ENCODE data around the gene NPPB.

- peak in 1 of 3 experiments; percentile 18; a peak in 1 of 4 replicates for TF ChIP-seq CTCF (IDR thresholded peaks at IDR 0.05; ENCODE audit: control extremely low read depth in 1 of 3, insufficient read depth in 1 of 3, low read depth in 1 of 3, low read length in 3 of 3)
- TF ChIP-seq, protein P1, sequence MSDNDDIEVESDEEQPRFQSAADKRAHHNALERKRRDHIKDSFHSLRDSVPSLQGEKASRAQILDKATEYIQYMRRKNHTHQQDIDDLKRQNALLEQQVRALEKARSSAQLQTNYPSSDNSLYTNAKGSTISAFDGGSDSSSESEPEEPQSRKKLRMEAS (IDR thresholded peaks at IDR 0.05), result no peak
These were observed 13.0 kb downstream of the NPPB start for GRCh38 chr1:11845641-11846335.

All from H1 (cell line).